ENCODE results near the gene ALG11.

ALG11 gene

DNA sequence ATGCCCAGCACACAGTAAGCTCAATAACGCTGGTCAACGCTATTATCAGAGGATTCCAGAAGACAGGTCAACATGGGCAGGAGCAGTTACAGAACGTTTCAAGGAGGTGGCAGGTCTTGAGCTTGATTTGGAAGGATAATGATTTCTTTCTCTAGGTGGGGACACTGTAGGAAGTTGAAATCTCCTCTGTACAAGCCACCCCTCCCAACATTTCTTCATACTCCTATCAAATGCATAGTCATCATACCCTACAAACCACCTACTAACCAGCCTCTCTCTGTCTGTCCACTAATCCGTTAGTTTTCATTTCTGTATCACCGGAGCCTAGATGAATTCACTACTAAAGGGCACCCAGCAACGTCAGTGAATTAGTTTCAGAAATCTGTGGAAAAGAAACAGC lies 2.3 kb upstream of the ALG11 start:
- Histone ChIP-seq H3K79me2 (ENCODE audit: insufficient read depth, low read length) (peaks cover 25% of the 10 kb centered on the region), H3K36me3 (ENCODE audit: insufficient read depth, low read length) (no peaks in the 10 kb centered on the region), H3F3A (ENCODE audit: low read depth) (no peaks in the 10 kb centered on the region), H3K9me3 (ENCODE audit: insufficient read depth, low read depth, low read length) (no peaks in the 10 kb centered on the region), H4K20me1 (ENCODE audit: insufficient read depth, low read length, poor library complexity, severe bottlenecking) (peaks cover 12% of the 10 kb centered on the region), H3K9me2 (replicated peaks; ENCODE audit: low read depth, low read length) (no peaks in the 10 kb centered on the region), H3K4me1 (ENCODE audit: insufficient read depth, low read length, poor library complexity, severe bottlenecking) (peaks cover 19% of the 10 kb centered on the region), H2AFZ (ENCODE audit: low read length) (no peak overlapping the region), H3K4me3 (ENCODE audit: low read length, poor library complexity, severe bottlenecking) (peak overlapping the region; percentile 5), H3K27me3 (ENCODE audit: insufficient read depth, low read length, poor library complexity, severe bottlenecking) (peaks cover 20% of the 10 kb centered on the region), H3K9ac (ENCODE audit: low read depth, low read length, poor library complexity, severe bottlenecking) (no peak overlapping the region), H3K4me2 (ENCODE audit: low read depth, low read length, poor library complexity, severe bottlenecking) (peak overlapping the region; percentile 86)
- no peak for TF ChIP-seq EZH2phosphoT487 (IDR thresholded peaks at IDR 0.05; ENCODE audit: borderline replicate concordance)
- TF ChIP-seq, protein P1, sequence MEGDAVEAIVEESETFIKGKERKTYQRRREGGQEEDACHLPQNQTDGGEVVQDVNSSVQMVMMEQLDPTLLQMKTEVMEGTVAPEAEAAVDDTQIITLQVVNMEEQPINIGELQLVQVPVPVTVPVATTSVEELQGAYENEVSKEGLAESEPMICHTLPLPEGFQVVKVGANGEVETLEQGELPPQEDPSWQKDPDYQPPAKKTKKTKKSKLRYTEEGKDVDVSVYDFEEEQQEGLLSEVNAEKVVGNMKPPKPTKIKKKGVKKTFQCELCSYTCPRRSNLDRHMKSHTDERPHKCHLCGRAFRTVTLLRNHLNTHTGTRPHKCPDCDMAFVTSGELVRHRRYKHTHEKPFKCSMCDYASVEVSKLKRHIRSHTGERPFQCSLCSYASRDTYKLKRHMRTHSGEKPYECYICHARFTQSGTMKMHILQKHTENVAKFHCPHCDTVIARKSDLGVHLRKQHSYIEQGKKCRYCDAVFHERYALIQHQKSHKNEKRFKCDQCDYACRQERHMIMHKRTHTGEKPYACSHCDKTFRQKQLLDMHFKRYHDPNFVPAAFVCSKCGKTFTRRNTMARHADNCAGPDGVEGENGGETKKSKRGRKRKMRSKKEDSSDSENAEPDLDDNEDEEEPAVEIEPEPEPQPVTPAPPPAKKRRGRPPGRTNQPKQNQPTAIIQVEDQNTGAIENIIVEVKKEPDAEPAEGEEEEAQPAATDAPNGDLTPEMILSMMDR (conservative IDR thresholded peaks at IDR 0.05; ENCODE audit: low read length), result no peak

DNA sequence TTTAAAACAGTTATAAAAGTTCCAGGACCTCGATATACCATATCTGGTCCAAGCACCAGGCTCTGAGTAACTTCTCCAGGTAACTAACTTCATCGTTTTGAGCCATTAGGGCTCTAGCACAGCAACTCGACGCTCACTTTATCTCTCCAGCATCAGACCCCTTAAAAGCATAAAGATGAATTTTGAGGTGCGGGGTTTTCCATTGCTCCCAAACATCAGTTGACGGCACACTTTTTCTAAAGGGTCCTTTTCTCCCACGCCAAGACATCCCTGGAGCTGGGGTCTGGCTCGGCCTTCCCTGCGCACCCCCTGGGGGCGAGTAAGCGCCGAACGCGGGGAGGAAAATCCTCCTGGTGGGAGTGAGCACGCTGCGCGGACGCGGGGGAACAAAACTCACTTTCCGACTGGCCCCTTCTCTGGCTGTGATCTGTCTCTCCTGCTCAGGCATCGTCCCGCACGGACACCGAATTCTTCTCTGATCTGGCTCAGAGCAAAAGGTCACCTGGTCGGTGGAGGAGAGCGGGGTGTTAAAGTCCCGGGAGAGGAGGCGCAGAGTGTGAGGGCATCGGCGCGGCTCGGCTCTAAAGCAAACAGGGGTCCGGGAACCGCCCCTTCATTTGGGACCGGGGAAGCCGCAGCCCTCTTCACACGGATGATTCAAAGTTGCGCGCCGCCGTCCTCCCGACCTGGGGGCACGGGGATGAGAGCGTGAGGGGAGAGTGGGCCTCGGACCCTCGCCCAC lies 1.1 kb upstream of the ALG11 start, which contains the start of gene ATP7B:
TSS of gene ATP7B (minus strand) at position 561 of the 742 bp plus-strand sequence. CDS start at position 448, 113 bp downstream.
- Histone ChIP-seq H3K9ac (ENCODE audit: low read depth, low read length, poor library complexity, severe bottlenecking) (peak within 1 kb of the TSS; percentile 82), H4K20me1 (ENCODE audit: insufficient read depth, low read length, poor library complexity, severe bottlenecking) (peaks cover 12% of the 10 kb centered on the region), H3K9me3 (ENCODE audit: insufficient read depth, low read depth, low read length) (no peaks in the 10 kb centered on the region), H3K79me2 (ENCODE audit: insufficient read depth, low read length) (peaks cover 36% of the 10 kb centered on the region), H2AFZ (ENCODE audit: low read length) (peak within 1 kb of the TSS; percentile 99), H3F3A (ENCODE audit: low read depth) (no peaks in the 10 kb centered on the region), H3K4me3 (ENCODE audit: low read length, poor library complexity, severe bottlenecking) (peak within 1 kb of the TSS; percentile 91), H3K4me2 (ENCODE audit: low read depth, low read length, poor library complexity, severe bottlenecking) (peak within 1 kb of the TSS; percentile 88), H3K36me3 (ENCODE audit: insufficient read depth, low read length) (no peaks in the 10 kb centered on the region), H3K9me2 (replicated peaks; ENCODE audit: low read depth, low read length) (no peaks in the 10 kb centered on the region), H3K27me3 (ENCODE audit: insufficient read depth, low read length, poor library complexity, severe bottlenecking) (peaks cover 20% of the 10 kb centered on the region), H3K4me1 (ENCODE audit: insufficient read depth, low read length, poor library complexity, severe bottlenecking) (peaks cover 19% of the 10 kb centered on the region)
- no peak for TF ChIP-seq EZH2phosphoT487 (IDR thresholded peaks at IDR 0.05; ENCODE audit: borderline replicate concordance)
- TF ChIP-seq, protein P1 (conservative IDR thresholded peaks at IDR 0.05; ENCODE audit: low read length), result no peak

DNA sequence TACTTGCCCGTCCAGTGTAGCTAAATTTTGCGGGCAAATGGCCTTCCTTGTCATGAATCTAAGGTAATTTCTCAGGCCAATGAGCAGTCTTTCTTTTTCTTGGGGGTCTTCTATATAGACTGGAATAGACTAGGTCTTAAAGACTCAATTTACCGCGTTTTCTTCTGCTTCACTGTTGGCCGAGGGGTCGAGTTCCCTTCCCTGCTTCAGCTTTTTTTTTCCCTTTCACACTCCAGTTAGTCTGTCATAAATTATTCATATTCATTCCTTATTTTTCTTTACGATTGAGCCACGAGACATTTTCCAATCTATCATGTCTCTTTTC lies 276 bp downstream of the ALG11 start:
- Histone ChIP-seq H3F3A (ENCODE audit: low read depth) (no peaks in the 10 kb centered on the region), H3K4me1 (ENCODE audit: insufficient read depth, low read length, poor library complexity, severe bottlenecking) (peaks cover 19% of the 10 kb centered on the region), H3K9me3 (ENCODE audit: insufficient read depth, low read depth, low read length) (no peaks in the 10 kb centered on the region), H3K27me3 (ENCODE audit: insufficient read depth, low read length, poor library complexity, severe bottlenecking) (peaks cover 20% of the 10 kb centered on the region), H3K9me2 (replicated peaks; ENCODE audit: low read depth, low read length) (no peaks in the 10 kb centered on the region), H3K4me3 (ENCODE audit: low read length, poor library complexity, severe bottlenecking) (peak overlapping the region; percentile 91), H3K79me2 (ENCODE audit: insufficient read depth, low read length) (peaks cover 50% of the 10 kb centered on the region), H4K20me1 (ENCODE audit: insufficient read depth, low read length, poor library complexity, severe bottlenecking) (peaks cover 12% of the 10 kb centered on the region), H3K9ac (ENCODE audit: low read depth, low read length, poor library complexity, severe bottlenecking) (peak overlapping the region; percentile 82), H3K4me2 (ENCODE audit: low read depth, low read length, poor library complexity, severe bottlenecking) (peak overlapping the region; percentile 88), H2AFZ (ENCODE audit: low read length) (peak overlapping the region; percentile 91), H3K36me3 (ENCODE audit: insufficient read depth, low read length) (no peaks in the 10 kb centered on the region)
- no peak for TF ChIP-seq EZH2phosphoT487 (IDR thresholded peaks at IDR 0.05; ENCODE audit: borderline replicate concordance)
- TF ChIP-seq, protein P1 (conservative IDR thresholded peaks at IDR 0.05; ENCODE audit: low read length), result no peak

Measured in Loucy (cell line).